GM12801 (cell line): Measurements from ENCODE around the gene NFAT5.

Experiments
- TF ChIP-seq, protein P1 (sequence below): IDR thresholded peaks from one replicate; pipeline ENCODE4 v1.5.1; 2011; ENCODE audit warnings: control low read depth; ENCODE audit not compliant: insufficient read length; ENCODE audit errors: extremely low read depth

The NFAT5 gene

DNA sequence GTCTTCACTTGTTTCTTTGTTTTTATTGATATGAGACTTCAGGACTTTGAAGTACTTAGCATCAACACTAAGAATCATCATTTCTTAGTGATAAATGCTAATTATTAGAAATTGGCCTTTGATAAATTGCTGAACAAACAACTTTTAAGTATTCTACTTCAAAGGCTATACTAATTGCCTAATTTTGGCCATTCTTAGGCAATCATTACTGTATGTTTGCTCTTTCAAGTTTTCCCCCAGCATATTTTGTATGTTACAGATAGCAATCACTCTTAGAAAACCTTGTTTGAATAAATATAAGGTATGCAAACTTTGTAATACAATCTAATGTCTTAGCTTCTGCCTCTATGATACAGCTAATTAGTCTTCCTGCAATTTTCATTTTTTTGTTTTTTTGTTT is 114.6 kb downstream of the NFAT5 start:
- TF ChIP-seq, protein P1, sequence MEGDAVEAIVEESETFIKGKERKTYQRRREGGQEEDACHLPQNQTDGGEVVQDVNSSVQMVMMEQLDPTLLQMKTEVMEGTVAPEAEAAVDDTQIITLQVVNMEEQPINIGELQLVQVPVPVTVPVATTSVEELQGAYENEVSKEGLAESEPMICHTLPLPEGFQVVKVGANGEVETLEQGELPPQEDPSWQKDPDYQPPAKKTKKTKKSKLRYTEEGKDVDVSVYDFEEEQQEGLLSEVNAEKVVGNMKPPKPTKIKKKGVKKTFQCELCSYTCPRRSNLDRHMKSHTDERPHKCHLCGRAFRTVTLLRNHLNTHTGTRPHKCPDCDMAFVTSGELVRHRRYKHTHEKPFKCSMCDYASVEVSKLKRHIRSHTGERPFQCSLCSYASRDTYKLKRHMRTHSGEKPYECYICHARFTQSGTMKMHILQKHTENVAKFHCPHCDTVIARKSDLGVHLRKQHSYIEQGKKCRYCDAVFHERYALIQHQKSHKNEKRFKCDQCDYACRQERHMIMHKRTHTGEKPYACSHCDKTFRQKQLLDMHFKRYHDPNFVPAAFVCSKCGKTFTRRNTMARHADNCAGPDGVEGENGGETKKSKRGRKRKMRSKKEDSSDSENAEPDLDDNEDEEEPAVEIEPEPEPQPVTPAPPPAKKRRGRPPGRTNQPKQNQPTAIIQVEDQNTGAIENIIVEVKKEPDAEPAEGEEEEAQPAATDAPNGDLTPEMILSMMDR: no peak

DNA sequence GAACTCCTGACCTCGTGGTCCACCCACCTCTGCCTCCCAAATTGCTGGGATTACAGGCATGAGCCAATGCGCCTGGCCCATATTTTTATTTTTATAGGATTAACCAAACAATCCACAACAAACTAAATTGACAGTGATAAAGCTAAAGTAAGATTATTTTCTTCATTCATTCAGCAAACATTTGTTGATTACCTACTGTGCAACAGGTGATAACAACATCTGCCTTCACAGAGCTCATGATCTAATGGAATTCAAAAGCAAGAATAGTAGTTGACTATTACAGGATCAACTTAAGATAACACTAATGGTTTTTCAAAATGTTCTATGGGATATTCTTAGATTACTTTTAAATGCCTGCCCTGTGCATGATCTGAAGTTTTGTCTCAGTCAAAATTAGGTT is 122.8 kb downstream of the NFAT5 start:
- TF ChIP-seq, protein P1: no peak

DNA sequence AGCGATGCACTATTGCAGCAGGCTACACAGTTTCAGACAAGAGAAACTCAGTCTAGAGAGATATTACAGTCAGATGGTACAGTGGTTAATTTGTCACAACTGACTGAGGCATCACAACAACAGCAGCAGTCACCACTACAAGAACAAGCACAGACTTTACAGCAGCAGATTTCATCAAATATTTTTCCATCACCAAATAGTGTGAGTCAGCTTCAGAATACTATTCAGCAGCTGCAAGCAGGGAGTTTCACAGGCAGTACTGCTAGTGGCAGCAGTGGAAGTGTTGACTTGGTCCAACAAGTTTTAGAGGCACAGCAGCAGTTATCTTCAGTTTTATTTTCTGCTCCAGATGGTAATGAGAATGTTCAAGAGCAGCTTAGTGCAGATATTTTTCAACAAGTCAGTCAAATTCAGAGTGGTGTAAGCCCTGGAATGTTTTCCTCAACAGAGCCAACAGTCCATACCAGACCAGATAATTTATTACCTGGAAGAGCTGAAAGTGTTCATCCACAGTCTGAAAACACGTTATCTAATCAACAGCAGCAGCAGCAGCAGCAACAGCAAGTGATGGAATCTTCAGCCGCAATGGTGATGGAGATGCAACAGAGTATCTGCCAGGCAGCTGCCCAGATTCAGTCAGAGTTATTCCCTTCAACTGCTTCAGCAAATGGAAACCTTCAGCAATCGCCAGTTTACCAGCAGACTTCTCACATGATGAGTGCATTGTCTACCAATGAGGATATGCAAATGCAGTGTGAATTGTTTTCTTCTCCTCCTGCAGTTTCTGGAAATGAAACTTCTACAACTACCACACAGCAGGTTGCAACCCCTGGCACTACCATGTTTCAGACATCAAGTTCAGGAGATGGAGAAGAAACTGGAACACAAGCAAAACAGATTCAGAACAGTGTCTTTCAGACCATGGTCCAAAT is 126.5 kb downstream of the NFAT5 start:
- TF ChIP-seq, protein P1: no peak

DNA sequence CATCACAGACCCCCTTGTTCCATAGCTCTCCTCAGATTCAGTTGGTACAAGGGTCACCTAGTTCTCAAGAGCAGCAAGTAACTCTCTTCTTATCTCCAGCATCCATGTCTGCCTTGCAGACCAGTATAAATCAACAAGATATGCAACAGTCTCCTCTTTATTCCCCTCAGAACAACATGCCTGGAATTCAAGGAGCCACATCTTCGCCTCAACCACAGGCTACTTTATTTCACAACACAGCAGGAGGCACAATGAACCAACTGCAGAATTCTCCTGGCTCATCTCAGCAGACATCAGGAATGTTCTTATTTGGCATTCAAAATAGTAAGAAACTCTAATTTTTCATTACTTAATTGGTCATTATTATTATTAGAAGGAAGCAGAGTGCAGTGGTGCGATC is 128.2 kb downstream of the NFAT5 start:
- TF ChIP-seq, protein P1: no peak

DNA sequence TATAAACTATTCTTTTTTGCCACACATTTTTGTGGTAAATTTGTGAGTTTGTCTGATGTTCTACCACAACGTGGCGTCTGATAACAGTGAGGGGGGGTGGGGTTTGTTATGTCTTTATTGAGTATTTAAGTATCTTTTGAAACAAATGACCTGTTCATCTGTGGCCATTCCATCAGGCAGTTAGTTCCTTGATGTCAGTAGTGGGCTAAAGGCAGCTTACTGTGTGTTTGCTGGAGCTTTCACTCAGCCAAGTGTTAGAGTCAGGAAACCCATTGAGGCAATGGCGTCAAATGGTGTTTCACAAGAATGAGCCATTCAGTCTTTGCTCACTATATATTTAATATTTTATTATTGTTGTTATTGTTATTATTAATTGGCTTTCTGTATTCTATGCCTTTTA is 132.6 kb downstream of the NFAT5 start:
- TF ChIP-seq, protein P1: no peak

DNA sequence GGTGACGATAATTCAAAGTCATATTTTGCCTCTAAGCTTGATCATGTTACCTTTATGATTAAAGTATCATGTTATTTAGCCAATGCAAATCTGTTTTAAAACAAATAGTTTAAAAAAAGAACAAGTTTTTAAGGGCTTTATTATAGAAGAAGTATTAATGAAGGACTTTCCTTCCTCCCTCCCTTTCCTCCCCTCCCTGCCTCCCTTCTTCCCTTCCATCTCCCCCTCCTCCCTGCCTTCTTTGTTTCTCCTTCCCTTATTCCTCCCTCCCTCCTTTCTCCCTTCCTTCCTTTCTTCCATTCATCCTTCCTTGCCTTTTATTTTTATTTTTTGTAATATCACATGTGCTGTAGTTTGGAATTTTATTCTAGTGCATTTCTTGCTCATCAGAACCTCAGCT is 134.1 kb downstream of the NFAT5 start:
- TF ChIP-seq, protein P1: no peak

DNA sequence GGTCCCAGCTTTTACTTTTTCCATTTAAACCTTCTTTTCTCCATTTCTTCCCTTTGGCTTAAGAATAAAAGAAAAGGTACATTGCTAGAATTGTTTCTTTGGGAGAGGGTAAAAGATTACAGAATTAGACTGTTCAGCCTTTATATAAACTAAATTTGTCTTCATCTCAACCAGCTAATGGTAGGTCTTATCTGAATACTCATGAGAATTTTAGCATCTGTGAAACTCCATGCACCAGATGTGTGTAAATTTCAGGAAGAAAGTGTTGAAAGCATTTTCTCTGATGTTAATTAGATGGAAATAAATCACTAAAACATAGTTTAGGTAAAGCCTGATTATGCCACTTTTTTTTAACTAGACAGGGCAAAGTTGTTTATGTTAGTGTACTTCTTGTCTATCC is 135.7 kb downstream of the NFAT5 start:
- TF ChIP-seq, protein P1: no peak
